Lung (tissue), 12 donors: ENCODE measurements around the gene GPR37. TPM values are rescaled to one million over a fixed set of nuclear protein-coding genes. Genes with fewer than 3 reads are reported as not detected.

Source experiments
- ATAC-seq: fragments of 200-7000 bp; cut with Tn5 transposase; one replicate; pipeline ENCODE4 v1.9.1; 2020; ENCODE audit warnings: moderate number of reproducible peaks; ENCODE audit not compliant: insufficient read depth, low FRiP score
- DNase-seq, 3 donors: peaks; one replicate each; pipeline ENCODE4 v3.0.0-alpha.2; 2013 to 2017
- H3K27ac ChIP-seq, 2 donors: one replicate each; pipeline ENCODE4 v1.5.1; 2013; ENCODE audit warnings: mild to moderate bottlenecking in 2 of 2, moderate library complexity in 2 of 2, control low read depth in 1 of 2, inconsistent platforms in 1 of 2, low read depth in 1 of 2, low read length in 1 of 2
- H3K27me3 ChIP-seq, 3 donors: one replicate each; pipeline ENCODE4 v1.5.1; 2013; ENCODE audit warnings: low read length in 2 of 3; ENCODE audit not compliant: control insufficient read depth in 3 of 3, insufficient read depth in 3 of 3
- H3K36me3 ChIP-seq, 4 donors: one replicate each; pipeline ENCODE4 v1.5.1; 2013; ENCODE audit warnings: low read length in 4 of 4, mild to moderate bottlenecking in 1 of 4, moderate library complexity in 1 of 4; ENCODE audit not compliant: control insufficient read depth in 4 of 4, insufficient read depth in 4 of 4
- H3K4me1 ChIP-seq, 5 donors: one replicate each; pipeline ENCODE4 v1.5.1; 2013; ENCODE audit warnings: low read length in 5 of 5, mild to moderate bottlenecking in 2 of 5, moderate library complexity in 1 of 5; ENCODE audit not compliant: control insufficient read depth in 5 of 5, insufficient read depth in 5 of 5
- H3K4me3 ChIP-seq: one replicate; pipeline ENCODE4 v1.5.1; 2013; ENCODE audit warnings: mild to moderate bottlenecking, control low read depth, moderate library complexity
- H3K9ac ChIP-seq, 2 donors: one replicate each; pipeline ENCODE4 v1.5.1; 2013; ENCODE audit warnings: low read length in 2 of 2, control low read depth in 1 of 2; ENCODE audit not compliant: insufficient read depth in 1 of 2
- H3K9me3 ChIP-seq, 4 donors: one replicate each; pipeline ENCODE4 v1.5.1; 2013; ENCODE audit warnings: low read length in 3 of 4, mild to moderate bottlenecking in 1 of 4, moderate library complexity in 1 of 4; ENCODE audit not compliant: control insufficient read depth in 4 of 4, insufficient read depth in 3 of 4
- CTCF ChIP-seq: IDR thresholded peaks from 2 replicates; pipeline ENCODE4 v1.5.1; 2012; ENCODE audit warnings: mild to moderate bottlenecking; ENCODE audit errors: control extremely low read depth, extremely low read depth
- WGBS, 2 donors: extraction: QIAGEN DNeasy Blood & Tissue Kit; methylation state at CpG; one replicate each; pipeline ENCODE4 v1.1.7; 2013; 5-methylcytosine and 5-hydroxymethylcytosine counted together
- polyA plus RNA-seq, 2 donors: library from polyadenylated mRNA; stranded (reverse); fragments of 200-250 nt; gene quantifications; one replicate each; pipeline ENCODE4 v1.2.1, GENCODE V29; 2013
- total RNA-seq, 2 donors: library from RNA; depleted of rRNA in 1 of 2; stranded (reverse); fragments of >200 nt in 1 of 2; gene quantifications; one replicate each; pipeline ENCODE4 v1.2.1, GENCODE V29; 2014 to 2021
- donor health status: control.
- donor health status: control.
- donor health status: Bipolar disorder and iron deficiency.
- donor health status: healthy.
- donor health status: DM: yes; HTN: yes; CAD: no.

GPR37 gene
- total and polyA plus RNA-seq, 4 donors, result 0.08 to 2.8 (median 0.94) TPM

- H3K27ac ChIP-seq, result no peak overlapping the region
- H3K4me3 ChIP-seq, result no peak overlapping the region
- peaks cover 4 to 13% (median 5%) of the 10 kb centered on the region in 3 donors for H3K27me3 ChIP-seq
- H3K4me1 ChIP-seq, result peaks cover 0 to 21% (median 9%) of the 10 kb centered on the region in 5 donors
- no peak for TF ChIP-seq CTCF
- H3K9me3 ChIP-seq, result peaks cover 0 to 20% (median 2%) of the 10 kb centered on the region in 4 donors
- WGBS, 2 donors, result 64 to 87% methylated on average over 2 of the region's 2 CpGs
- DNase-seq (no peak), ATAC-seq (no peak)
- no peak overlapping the region for H3K9ac ChIP-seq
- H3K36me3 ChIP-seq, result peaks cover 0 to 2% (median 0%) of the 10 kb centered on the region in 4 donors
Measured at GRCh38 chr7:124761164-124761715, 4.4 kb downstream of the GPR37 start.

DNA sequence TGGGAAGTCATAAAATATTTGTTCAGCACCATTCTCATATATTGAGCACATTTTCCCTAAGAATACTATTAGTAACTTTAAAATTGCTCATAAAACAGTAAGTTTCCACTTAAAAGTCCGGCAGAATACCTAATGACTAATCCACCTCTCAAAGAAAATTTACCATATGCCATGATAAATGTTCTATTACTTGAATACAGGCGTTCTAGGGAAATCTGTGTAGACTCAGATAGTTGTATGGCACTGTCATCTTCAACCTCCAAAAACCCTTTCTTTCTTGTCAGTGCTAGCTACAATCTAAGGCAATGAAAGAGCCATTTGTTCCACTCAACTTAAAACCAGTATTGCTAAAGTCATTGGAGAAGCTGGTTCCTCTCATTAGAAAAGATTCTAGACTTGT, 7.3 kb downstream of the GPR37 start:
- no peaks in the 10 kb centered on the region for H3K27me3 ChIP-seq
- 86% methylated on average over 2 of the region's 2 CpGs for WGBS, 2 donors
- peaks cover 0 to 4% (median 2%) of the 10 kb centered on the region in 4 donors for H3K9me3 ChIP-seq
- H3K4me1 ChIP-seq, result peaks cover 0 to 16% (median 0%) of the 10 kb centered on the region in 5 donors
- no peak overlapping the region for H3K4me3 ChIP-seq
- TF ChIP-seq CTCF, result no peak
- no peak overlapping the region for H3K27ac ChIP-seq
- no peak for ATAC-seq
- no peak for DNase-seq
- H3K36me3 ChIP-seq, result peaks cover 0 to 2% (median 0%) of the 10 kb centered on the region in 4 donors
- H3K9ac ChIP-seq, result no peak overlapping the region

- WGBS, 2 donors, result 28 to 77% methylated on average over 1 of the region's 1 CpG
Measured at GRCh38 chr7:124754576-124755268, 10.9 kb downstream of the GPR37 start.

More at GRCh38 chr7:124754576-124755268, 10.9 kb downstream of the GPR37 start:
- Histone ChIP-seq H3K36me3 (peaks cover 0 to 2% (median 0%) of the 10 kb centered on the region in 4 donors), H3K27ac (no peak overlapping the region), H3K9me3 (no peaks in the 10 kb centered on the region), H3K4me1 (peaks cover 0 to 5% (median 0%) of the 10 kb centered on the region in 5 donors), H3K9ac (no peak overlapping the region), H3K27me3 (no peaks in the 10 kb centered on the region), H3K4me3 (no peak overlapping the region)
- no peak for DNase-seq
- ATAC-seq, result no peak
- TF ChIP-seq CTCF, result no peak
